ENCODE data around the gene GOLGA1. TPM values are rescaled to one million over a fixed set of nuclear protein-coding genes. Genes with fewer than 3 reads are reported as not detected.

The GOLGA1 gene
- total RNA-seq, 4 donors from 2014 or later, result 6.7 to 25.7 (median 15.4) TPM

DNA sequence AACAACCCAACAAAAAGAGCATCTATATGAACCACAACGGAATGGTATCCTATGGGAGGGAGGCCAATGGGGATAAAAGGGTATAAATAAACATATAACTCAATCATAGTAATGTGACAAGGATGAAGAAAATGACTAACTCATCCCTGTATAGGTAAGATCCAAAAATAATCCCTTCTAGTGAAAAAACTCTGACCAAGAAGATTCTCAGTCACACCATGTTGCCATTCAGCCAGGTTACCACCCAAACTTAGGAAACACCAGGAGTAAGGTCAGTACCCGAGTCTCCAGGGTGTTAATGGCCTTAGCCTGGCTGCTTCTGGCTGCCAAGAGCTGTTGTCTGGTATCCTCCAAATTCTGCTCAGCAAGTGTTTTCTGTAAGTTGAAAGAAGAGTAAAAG lies 32.8 kb downstream of the GOLGA1 start:
- Histone ChIP-seq H3K4me3 (no peak overlapping the region), H3K27me3 (no peaks in the 10 kb centered on the region), H3K27ac (no peak overlapping the region), H3K9me3 (no peaks in the 10 kb centered on the region), H3K4me1 (no peaks in the 10 kb centered on the region), H3K36me3 (no peaks in the 10 kb centered on the region)
- intact Hi-C loops (cut with DNase I; ENCODE audit: low total_unique reads), result no loop called here
- TF ChIP-seq, protein P1, sequence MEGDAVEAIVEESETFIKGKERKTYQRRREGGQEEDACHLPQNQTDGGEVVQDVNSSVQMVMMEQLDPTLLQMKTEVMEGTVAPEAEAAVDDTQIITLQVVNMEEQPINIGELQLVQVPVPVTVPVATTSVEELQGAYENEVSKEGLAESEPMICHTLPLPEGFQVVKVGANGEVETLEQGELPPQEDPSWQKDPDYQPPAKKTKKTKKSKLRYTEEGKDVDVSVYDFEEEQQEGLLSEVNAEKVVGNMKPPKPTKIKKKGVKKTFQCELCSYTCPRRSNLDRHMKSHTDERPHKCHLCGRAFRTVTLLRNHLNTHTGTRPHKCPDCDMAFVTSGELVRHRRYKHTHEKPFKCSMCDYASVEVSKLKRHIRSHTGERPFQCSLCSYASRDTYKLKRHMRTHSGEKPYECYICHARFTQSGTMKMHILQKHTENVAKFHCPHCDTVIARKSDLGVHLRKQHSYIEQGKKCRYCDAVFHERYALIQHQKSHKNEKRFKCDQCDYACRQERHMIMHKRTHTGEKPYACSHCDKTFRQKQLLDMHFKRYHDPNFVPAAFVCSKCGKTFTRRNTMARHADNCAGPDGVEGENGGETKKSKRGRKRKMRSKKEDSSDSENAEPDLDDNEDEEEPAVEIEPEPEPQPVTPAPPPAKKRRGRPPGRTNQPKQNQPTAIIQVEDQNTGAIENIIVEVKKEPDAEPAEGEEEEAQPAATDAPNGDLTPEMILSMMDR (IDR thresholded peaks at IDR 0.05), result no peak
- no peak for TF ChIP-seq POLR2A (IDR thresholded peaks at IDR 0.05)
- no peak for DNase-seq

DNA sequence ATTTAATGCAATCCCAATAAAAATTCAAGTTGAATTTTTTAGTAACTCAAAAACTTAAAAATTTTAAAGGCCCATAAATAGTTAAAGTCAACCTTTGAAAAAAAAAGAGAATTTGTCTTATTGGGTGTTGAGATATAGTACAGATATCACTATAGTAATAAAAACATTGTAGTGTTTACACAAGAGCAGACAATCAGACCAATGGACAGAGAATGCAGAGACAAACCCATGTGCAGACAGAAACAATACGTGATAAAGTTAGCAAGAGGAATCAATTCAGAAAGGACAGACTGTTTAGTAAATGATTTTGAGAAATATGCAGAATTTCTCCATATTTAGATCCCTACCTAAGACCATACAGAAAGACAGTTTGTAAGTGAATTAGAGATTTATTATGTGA lies 33.9 kb downstream of the GOLGA1 start:
- Histone ChIP-seq H3K9me3 (no peaks in the 10 kb centered on the region), H3K4me3 (no peak overlapping the region), H3K4me1 (no peaks in the 10 kb centered on the region), H3K36me3 (no peaks in the 10 kb centered on the region), H3K27me3 (no peaks in the 10 kb centered on the region), H3K27ac (no peak overlapping the region)
- DNase-seq, result no peak
- TF ChIP-seq POLR2A (IDR thresholded peaks at IDR 0.05), result no peak
- TF ChIP-seq, protein P1 (IDR thresholded peaks at IDR 0.05), result no peak
- intact Hi-C loops (cut with DNase I; ENCODE audit: low total_unique reads), result no loop called here

DNA sequence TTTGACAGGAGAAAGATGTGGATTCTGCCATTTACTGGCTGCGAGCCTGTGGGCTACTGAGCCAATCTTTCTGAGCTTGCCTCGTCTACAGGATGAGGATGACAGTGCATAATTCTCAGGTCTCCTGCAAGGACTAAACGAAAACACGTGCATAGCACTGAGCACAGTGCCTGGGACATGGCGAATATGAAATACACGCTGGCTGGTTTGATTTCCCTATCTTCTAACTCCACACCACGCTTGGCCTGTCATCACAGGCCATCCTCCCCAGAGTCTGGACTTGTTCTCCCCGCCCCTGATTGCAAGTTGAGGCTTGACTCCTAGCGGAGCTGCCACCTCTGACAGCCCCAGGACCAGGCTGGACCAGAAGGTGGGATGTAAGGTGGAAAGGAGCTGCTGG lies 41.0 kb downstream of the GOLGA1 start:
- no peak overlapping the region for H3K27ac ChIP-seq
- no peak for DNase-seq
- H3K36me3 ChIP-seq, result no peaks in the 10 kb centered on the region
- H3K4me1 ChIP-seq, result no peaks in the 10 kb centered on the region
- no peak for TF ChIP-seq POLR2A (IDR thresholded peaks at IDR 0.05)
- TF ChIP-seq, protein P1 (IDR thresholded peaks at IDR 0.05), result no peak
- no peaks in the 10 kb centered on the region for H3K9me3 ChIP-seq
- H3K27me3 ChIP-seq, result no peaks in the 10 kb centered on the region
- intact Hi-C loops (cut with DNase I; ENCODE audit: low total_unique reads), result no loop called here
- no peak overlapping the region for H3K4me3 ChIP-seq

DNA sequence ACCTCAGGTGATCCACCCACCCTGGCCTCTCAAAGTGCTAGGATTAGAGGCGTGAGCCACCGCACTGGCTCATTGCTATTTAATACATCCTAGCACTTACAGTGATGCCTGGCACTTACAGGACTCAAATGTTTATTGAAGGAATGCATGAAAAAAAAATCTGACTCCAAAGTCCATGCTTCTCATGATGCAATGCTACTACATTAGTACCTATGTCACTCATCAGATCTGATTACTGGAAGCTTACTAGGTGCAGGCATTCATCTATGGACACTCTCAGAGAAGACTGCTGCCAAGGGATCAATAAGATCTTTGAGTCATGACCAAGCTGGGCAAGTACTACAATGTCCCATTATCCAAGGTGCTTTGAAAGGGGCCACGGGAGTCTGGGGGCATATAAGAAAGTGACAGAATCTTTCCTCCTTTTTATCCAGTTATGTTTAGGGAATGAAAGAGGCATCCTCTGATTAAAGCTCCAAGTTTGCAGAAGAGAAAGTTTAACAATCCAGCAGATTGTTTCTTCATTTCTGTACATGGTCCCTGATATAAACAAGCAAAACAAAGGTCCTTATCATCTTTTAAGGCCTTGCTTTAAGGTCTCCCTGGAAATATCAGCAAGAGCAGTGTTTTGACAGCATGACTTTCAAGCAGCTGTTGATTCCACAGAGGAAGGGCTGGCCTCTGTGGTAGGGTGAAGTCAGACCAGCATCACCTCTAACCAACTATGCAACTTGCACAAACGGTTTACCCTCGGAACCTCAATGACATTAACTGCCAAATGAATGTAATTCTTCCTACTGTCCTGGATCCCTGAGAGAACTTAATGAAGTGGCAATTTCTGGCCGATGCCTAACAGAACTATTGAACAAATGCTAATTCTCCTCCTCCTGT lies 43.1 kb downstream of the GOLGA1 start:
- DNase-seq, result no peak
- Histone ChIP-seq H3K4me3 (no peak overlapping the region), H3K27ac (no peak overlapping the region), H3K9me3 (no peaks in the 10 kb centered on the region), H3K27me3 (no peaks in the 10 kb centered on the region), H3K36me3 (no peaks in the 10 kb centered on the region), H3K4me1 (no peaks in the 10 kb centered on the region)
- intact Hi-C loops (cut with DNase I; ENCODE audit: low total_unique reads), result no loop called here
- TF ChIP-seq, protein P1 (IDR thresholded peaks at IDR 0.05), result no peak
- TF ChIP-seq POLR2A (IDR thresholded peaks at IDR 0.05), result no peak

DNA sequence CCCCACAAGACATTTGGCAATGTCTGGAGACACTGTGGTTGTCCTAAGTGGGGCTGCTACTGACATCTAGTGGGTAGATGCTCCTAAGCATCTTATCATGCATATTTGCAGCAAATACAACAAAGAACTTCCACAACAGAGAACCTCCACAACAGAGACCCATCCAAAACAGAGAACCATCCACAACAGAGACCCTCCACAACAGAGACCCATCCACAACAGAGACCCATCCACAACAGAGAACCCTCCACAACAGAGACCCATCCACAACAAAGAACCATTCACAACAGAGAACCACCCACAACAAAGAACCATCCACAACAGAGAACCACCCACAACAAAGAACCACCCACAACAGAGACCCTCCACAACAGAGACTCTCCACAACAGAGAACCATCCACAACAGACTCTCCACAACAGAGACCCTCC lies 46.1 kb downstream of the GOLGA1 start:
- Histone ChIP-seq H3K9me3 (no peaks in the 10 kb centered on the region), H3K27ac (no peak overlapping the region), H3K27me3 (no peaks in the 10 kb centered on the region), H3K36me3 (no peaks in the 10 kb centered on the region), H3K4me3 (no peak overlapping the region), H3K4me1 (no peaks in the 10 kb centered on the region)
- no peak for TF ChIP-seq POLR2A (IDR thresholded peaks at IDR 0.05)
- TF ChIP-seq, protein P1 (IDR thresholded peaks at IDR 0.05), result peak in 2 of 4 experiments; percentile 16
- intact Hi-C loops (cut with DNase I; ENCODE audit: low total_unique reads), result no loop called here
- no peak for DNase-seq

All from uterus (tissue), 4 donors.